Tibial nerve (tissue), 4 donors: ENCODE measurements around the gene CLEC10A.

ENCODE experiments used
- CTCF ChIP-seq, 5 experiments: fragments of 200-600 bp in 3 of 5; fragments of 450-650 bp in 2 of 5; sonication (generic) in 3 of 5; IDR thresholded peaks; one replicate each; pipeline ENCODE4 v1.5.1; 2016 to 2019; ENCODE audit warnings: antibody characterized with exemption in 5 of 5, mild to moderate bottlenecking in 3 of 5, moderate library complexity in 2 of 5
- EP300 ChIP-seq, 2 donors: sonication (generic); formaldehyde crosslinking; IDR thresholded peaks; one replicate each; pipeline ENCODE4 v1.6.1; 2017; ENCODE audit warnings: antibody characterized with exemption in 2 of 2, mild to moderate bottlenecking in 1 of 2
- POLR2A ChIP-seq, 2 donors: fragments of 450-650 bp; IDR thresholded peaks; one replicate each; pipeline ENCODE4 v1.6.1; 2017; ENCODE audit warnings: antibody characterized with exemption in 2 of 2, mild to moderate bottlenecking in 2 of 2, moderate library complexity in 2 of 2

GRCh38 chr17:7026471-7027115 is 53.5 kb downstream of the CLEC10A start:
- TF ChIP-seq CTCF (IDR thresholded peaks at IDR 0.05) (no peak), EP300 (IDR thresholded peaks at IDR 0.05) (no peak), POLR2A (IDR thresholded peaks at IDR 0.05) (no peak)
